ENCODE results near the gene SEC14L1.
"Not testable (repeated sequence)": the region's sequence is repeated elsewhere in the genome, so short reads cannot be mapped to it uniquely, and the experiment has no call there.

SEC14L1 gene

GRCh38 chr17:77245162-77245926 is 104.6 kb downstream of the SEC14L1 start:
- DNase-seq: no peak

- DNase-seq: no peak
Observed at GRCh38 chr17:77246110-77247047, 105.6 kb downstream of the SEC14L1 start.

GRCh38 chr17:77247048-77247541 is 106.3 kb downstream of the SEC14L1 start:
- peak; percentile 73 to 91 (median 84) for DNase-seq

GRCh38 chr17:77247609-77248008 is 106.8 kb downstream of the SEC14L1 start:
- DNase-seq: no peak

- no peak for DNase-seq
Observed at GRCh38 chr17:77248216-77249114, 107.7 kb downstream of the SEC14L1 start.

GRCh38 chr17:77251622-77252183 is 110.9 kb downstream of the SEC14L1 start:
- DNase-seq: no peak

- DNase-seq: not testable (repeated sequence)
Observed at GRCh38 chr17:77252306-77252705, 111.5 kb downstream of the SEC14L1 start.

- no peak for DNase-seq
Observed at GRCh38 chr17:77253611-77254051, 112.9 kb downstream of the SEC14L1 start.

GRCh38 chr17:77254951-77255825 is 114.4 kb downstream of the SEC14L1 start:
- no peak for DNase-seq

GRCh38 chr17:77255970-77256369 is 115.2 kb downstream of the SEC14L1 start:
- not testable (repeated sequence) for DNase-seq

- no peak for DNase-seq
Observed at GRCh38 chr17:77256710-77257109, 115.9 kb downstream of the SEC14L1 start.

GRCh38 chr17:77257169-77257568 is 116.4 kb downstream of the SEC14L1 start:
- no peak for DNase-seq

- DNase-seq: no peak
Observed at GRCh38 chr17:77257596-77258458, 117.1 kb downstream of the SEC14L1 start.

GRCh38 chr17:77258638-77259037 is 117.9 kb downstream of the SEC14L1 start:
- DNase-seq: no peak

GRCh38 chr17:77264617-77265230 is 124.0 kb downstream of the SEC14L1 start:
- no peak for DNase-seq

- DNase-seq: no peak
Observed at GRCh38 chr17:77266213-77266612, 125.4 kb downstream of the SEC14L1 start.

Measured in activated CD4-positive, CD25-positive, alpha-beta regulatory T cell (primary cell).